ENCODE data around the gene C5orf46. TPM values are rescaled to one million over a fixed set of nuclear protein-coding genes. Genes with fewer than 3 reads are reported as not detected.

The C5orf46 gene
- total and polyA plus RNA-seq, 2 experiments from 2014 or later: 0.40 TPM; not detected in 1

DNA sequence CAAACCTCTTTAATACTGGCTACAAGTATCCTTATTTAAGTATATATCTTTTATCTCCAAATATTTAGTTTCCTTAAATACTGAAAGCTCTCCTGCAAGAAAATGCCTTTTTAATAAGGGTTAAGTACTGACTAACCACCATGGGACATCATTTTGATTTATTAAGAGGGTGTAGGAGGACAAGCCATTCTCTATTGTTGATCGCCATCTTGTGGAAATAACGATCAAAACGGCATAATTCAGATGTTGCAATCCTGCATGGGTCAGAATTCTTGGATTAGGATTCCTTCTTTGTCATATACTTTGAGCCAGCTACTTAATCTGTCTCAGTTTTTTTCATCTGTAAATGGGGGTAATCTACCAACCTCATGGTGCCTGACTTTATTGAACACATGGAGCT, 28.7 kb upstream of the C5orf46 start:
- Mint-ChIP-seq H3K4me1 (peaks cover 10% of the 10 kb centered on the region), H3K4me3 (no peak overlapping the region), H3K27me3 (ENCODE audit: insufficient read depth, low read depth, poor library complexity) (peaks cover 2% of the 10 kb centered on the region), H3K9me3 (no peaks in the 10 kb centered on the region), H3K27ac (0 out of 2 replicates have a peak overlapping the region, but pooled peaks have one; percentile 63), H3K36me3 (ENCODE audit: low read depth) (peaks cover 2% of the 10 kb centered on the region; the same call in 1 of the 3 replicates)
- no peaks in the 10 kb centered on the region for H4K20me1 ChIP-seq (replicated peaks; ENCODE audit: insufficient read depth)
- no peak overlapping the region for H3K27ac ChIP-seq (ENCODE audit: low read depth)
- DNase-seq (ENCODE audit: low spot score) (peak; percentile 82), ATAC-seq (peak; percentile 90)
- H3K79me2 ChIP-seq (replicated peaks; ENCODE audit: insufficient read depth): no peaks in the 10 kb centered on the region
- no peaks in the 10 kb centered on the region for H3K36me3 ChIP-seq (ENCODE audit: insufficient read depth)
- H3K4me3 ChIP-seq: no peak overlapping the region
- TF ChIP-seq CREB1 (CRISPR knock-in tag; IDR thresholded peaks at IDR 0.05; ENCODE audit: low read depth): no peak
- TF ChIP-seq, protein P1, sequence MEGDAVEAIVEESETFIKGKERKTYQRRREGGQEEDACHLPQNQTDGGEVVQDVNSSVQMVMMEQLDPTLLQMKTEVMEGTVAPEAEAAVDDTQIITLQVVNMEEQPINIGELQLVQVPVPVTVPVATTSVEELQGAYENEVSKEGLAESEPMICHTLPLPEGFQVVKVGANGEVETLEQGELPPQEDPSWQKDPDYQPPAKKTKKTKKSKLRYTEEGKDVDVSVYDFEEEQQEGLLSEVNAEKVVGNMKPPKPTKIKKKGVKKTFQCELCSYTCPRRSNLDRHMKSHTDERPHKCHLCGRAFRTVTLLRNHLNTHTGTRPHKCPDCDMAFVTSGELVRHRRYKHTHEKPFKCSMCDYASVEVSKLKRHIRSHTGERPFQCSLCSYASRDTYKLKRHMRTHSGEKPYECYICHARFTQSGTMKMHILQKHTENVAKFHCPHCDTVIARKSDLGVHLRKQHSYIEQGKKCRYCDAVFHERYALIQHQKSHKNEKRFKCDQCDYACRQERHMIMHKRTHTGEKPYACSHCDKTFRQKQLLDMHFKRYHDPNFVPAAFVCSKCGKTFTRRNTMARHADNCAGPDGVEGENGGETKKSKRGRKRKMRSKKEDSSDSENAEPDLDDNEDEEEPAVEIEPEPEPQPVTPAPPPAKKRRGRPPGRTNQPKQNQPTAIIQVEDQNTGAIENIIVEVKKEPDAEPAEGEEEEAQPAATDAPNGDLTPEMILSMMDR (conservative IDR thresholded peaks at IDR 0.05; ENCODE audit: low read depth in 2 of 2): peak; percentile 79 to 92
- no peaks in the 10 kb centered on the region for H3K27me3 ChIP-seq (ENCODE audit: insufficient read depth)
- H3K4me1 ChIP-seq (ENCODE audit: insufficient read depth): no peaks in the 10 kb centered on the region
- no peak overlapping the region for H3K4me2 ChIP-seq
- H2AFZ ChIP-seq: no peak overlapping the region
- no peaks in the 10 kb centered on the region; the same call in 1 of the 2 replicates for H3K9me2 ChIP-seq (ENCODE audit: insufficient read depth)
- no peaks in the 10 kb centered on the region for H3F3A ChIP-seq (replicated peaks; ENCODE audit: low read depth)

DNA sequence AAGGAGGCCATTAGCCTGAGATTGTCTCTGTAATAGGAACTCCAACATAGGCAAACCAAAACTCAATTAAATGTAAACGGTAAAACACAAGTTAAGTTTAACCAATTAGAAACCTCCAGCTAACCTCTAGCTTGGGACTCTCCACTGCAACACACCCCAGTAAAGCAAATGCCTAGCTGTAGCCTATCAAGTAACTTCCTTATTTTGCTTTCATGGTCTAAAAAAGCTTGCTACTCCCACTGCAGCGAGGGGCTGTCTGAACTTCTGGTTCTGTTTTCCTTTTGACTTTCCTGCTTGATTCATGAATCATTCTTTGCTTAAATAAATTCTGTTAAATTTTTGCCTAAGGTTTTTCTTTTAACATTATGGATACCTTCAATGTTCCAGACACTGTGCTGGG, 24.4 kb upstream of the C5orf46 start:
- Histone ChIP-seq H3K27ac (ENCODE audit: low read depth) (no peak overlapping the region), H3F3A (replicated peaks; ENCODE audit: low read depth) (no peaks in the 10 kb centered on the region; the same call in 1 of the 2 replicates), H3K4me1 (ENCODE audit: insufficient read depth) (no peaks in the 10 kb centered on the region), H3K9me2 (ENCODE audit: insufficient read depth) (no peaks in the 10 kb centered on the region; the same call in 1 of the 2 replicates), H3K4me2 (no peak overlapping the region), H3K36me3 (ENCODE audit: insufficient read depth) (no peaks in the 10 kb centered on the region), H3K4me3 (no peak overlapping the region), H3K79me2 (replicated peaks; ENCODE audit: insufficient read depth) (no peaks in the 10 kb centered on the region), H3K27me3 (ENCODE audit: insufficient read depth) (no peaks in the 10 kb centered on the region), H2AFZ (0 out of 2 replicates have a peak overlapping the region, but pooled peaks have one; percentile 1), H4K20me1 (replicated peaks; ENCODE audit: insufficient read depth) (no peaks in the 10 kb centered on the region)
- Mint-ChIP-seq H3K27ac (no peak overlapping the region), H3K27me3 (ENCODE audit: insufficient read depth, low read depth, poor library complexity) (peaks cover 2% of the 10 kb centered on the region), H3K4me1 (peaks cover 10% of the 10 kb centered on the region), H3K36me3 (ENCODE audit: low read depth) (no peaks in the 10 kb centered on the region), H3K4me3 (no peak overlapping the region), H3K9me3 (no peaks in the 10 kb centered on the region)
- ATAC-seq (no peak), DNase-seq (ENCODE audit: low spot score) (no peak)
- TF ChIP-seq, protein P2, sequence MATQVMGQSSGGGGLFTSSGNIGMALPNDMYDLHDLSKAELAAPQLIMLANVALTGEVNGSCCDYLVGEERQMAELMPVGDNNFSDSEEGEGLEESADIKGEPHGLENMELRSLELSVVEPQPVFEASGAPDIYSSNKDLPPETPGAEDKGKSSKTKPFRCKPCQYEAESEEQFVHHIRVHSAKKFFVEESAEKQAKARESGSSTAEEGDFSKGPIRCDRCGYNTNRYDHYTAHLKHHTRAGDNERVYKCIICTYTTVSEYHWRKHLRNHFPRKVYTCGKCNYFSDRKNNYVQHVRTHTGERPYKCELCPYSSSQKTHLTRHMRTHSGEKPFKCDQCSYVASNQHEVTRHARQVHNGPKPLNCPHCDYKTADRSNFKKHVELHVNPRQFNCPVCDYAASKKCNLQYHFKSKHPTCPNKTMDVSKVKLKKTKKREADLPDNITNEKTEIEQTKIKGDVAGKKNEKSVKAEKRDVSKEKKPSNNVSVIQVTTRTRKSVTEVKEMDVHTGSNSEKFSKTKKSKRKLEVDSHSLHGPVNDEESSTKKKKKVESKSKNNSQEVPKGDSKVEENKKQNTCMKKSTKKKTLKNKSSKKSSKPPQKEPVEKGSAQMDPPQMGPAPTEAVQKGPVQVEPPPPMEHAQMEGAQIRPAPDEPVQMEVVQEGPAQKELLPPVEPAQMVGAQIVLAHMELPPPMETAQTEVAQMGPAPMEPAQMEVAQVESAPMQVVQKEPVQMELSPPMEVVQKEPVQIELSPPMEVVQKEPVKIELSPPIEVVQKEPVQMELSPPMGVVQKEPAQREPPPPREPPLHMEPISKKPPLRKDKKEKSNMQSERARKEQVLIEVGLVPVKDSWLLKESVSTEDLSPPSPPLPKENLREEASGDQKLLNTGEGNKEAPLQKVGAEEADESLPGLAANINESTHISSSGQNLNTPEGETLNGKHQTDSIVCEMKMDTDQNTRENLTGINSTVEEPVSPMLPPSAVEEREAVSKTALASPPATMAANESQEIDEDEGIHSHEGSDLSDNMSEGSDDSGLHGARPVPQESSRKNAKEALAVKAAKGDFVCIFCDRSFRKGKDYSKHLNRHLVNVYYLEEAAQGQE (IDR thresholded peaks at IDR 0.05; ENCODE audit: unreplicated experiment): no peak
- TF ChIP-seq, protein P1 (conservative IDR thresholded peaks at IDR 0.05; ENCODE audit: low read depth in 2 of 2): no peak
- TF ChIP-seq ZNF114 (CRISPR knock-in tag; IDR thresholded peaks at IDR 0.05) (no peak), EZH2phosphoT487 (IDR thresholded peaks at IDR 0.05; ENCODE audit: unreplicated experiment) (no peak), POLR2AphosphoS5 (IDR thresholded peaks at IDR 0.05; ENCODE audit: low read depth) (no peak), NANOG (IDR thresholded peaks at IDR 0.05; ENCODE audit: borderline replicate concordance) (no peak), ZNF331 (CRISPR knock-in tag; IDR thresholded peaks at IDR 0.05; ENCODE audit: low read depth) (no peak), EZH2 (IDR thresholded peaks at IDR 0.05; ENCODE audit: low read depth, unreplicated experiment) (no peak), CREB1 (CRISPR knock-in tag; IDR thresholded peaks at IDR 0.05; ENCODE audit: low read depth) (no peak), JUNB (IDR thresholded peaks at IDR 0.05; ENCODE audit: unreplicated experiment) (no peak), STAT1 (IDR thresholded peaks at IDR 0.05; ENCODE audit: unreplicated experiment) (no peak)
- TF ChIP-seq, protein P3, sequence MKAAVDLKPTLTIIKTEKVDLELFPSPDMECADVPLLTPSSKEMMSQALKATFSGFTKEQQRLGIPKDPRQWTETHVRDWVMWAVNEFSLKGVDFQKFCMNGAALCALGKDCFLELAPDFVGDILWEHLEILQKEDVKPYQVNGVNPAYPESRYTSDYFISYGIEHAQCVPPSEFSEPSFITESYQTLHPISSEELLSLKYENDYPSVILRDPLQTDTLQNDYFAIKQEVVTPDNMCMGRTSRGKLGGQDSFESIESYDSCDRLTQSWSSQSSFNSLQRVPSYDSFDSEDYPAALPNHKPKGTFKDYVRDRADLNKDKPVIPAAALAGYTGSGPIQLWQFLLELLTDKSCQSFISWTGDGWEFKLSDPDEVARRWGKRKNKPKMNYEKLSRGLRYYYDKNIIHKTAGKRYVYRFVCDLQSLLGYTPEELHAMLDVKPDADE (IDR thresholded peaks at IDR 0.05): no peak

All from GM23338 (cell line).